SH-SY5Y (cell line): ENCODE measurements around the gene ZGRF1.

ENCODE experiments used
- GATA2 ChIP-seq: IDR thresholded peaks from 2 replicates; pipeline ENCODE4 v1.6.1; 2011; ENCODE audit warnings: mild to moderate bottlenecking, low read depth, low read length
- GATA3 ChIP-seq: IDR thresholded peaks from 2 replicates; pipeline ENCODE4 v1.6.1; 2011; ENCODE audit warnings: low read depth, mild to moderate bottlenecking, low read length, moderate library complexity

DNA sequence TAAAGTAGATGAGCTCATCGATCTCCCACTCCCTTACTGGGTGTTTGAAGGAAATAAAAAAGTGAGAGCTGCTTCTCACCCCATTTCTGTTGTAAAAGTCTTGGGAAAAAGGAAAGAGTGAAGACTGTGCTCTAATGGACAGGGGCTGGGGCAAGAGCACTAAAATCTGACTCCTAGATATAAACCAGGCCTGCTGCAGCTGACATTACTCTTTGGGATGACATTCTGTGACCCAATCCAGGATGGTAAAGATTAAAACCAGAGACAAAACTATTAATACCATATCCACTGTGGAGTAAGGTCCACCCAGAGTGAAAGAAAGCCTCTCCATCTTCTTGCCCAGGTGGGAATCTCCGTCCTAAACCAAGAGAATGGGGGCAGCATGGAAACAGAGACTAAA is 100.6 kb downstream of the ZGRF1 start:
- TF ChIP-seq GATA2 = no peak
- TF ChIP-seq GATA3 = no peak
